Measurements from ENCODE around the gene OCRL.

DNA sequence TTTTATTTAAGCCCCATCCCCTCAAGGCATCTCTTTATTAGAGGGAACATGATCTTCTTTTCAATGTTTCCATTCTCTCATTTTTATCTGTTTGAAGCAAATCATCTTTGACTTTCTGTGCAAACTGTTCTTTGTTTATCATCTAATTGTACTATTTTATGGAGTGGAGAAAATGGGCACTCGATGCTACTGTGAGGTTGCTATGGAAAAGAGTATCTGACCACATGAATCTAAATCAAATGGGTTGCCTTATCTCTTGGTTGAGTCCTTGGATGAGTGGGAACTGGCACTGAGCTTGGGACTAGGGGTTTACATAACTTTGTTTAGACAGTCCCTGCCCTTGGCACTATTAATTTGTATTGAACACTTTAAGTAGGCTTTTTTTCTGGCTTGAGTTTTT lies 9.1 kb downstream of the OCRL start:
- TF ChIP-seq CTCF (conservative IDR thresholded peaks at IDR 0.05) (no peak), ZFX (IDR thresholded peaks at IDR 0.05) (no peak)

Data from C4-2B (cell line).